Osteocyte (in vitro differentiated cells): ENCODE results near the gene ARHGAP21. TPM values are rescaled to one million over a fixed set of nuclear protein-coding genes. Genes with fewer than 3 reads are reported as not detected.

Experiments used
- DNase-seq: peaks from one replicate; pipeline ENCODE4 v3.0.0; 2021; ENCODE audit warnings: mixed read lengths; ENCODE audit not compliant: unreplicated experiment; ENCODE audit errors: extremely low spot score
- H3K27ac Mint-ChIP-seq: one replicate; pipeline ENCODE4 v1.8.0; 2021; ENCODE audit warnings: mild to moderate bottlenecking, mixed read lengths; ENCODE audit not compliant: unreplicated experiment
- H3K27me3 Mint-ChIP-seq: one replicate; pipeline ENCODE4 v1.8.0; 2021; ENCODE audit warnings: mixed read lengths; ENCODE audit not compliant: unreplicated experiment
- H3K36me3 Mint-ChIP-seq: one replicate; pipeline ENCODE4 v1.8.0; 2021; ENCODE audit warnings: mixed read lengths; ENCODE audit not compliant: unreplicated experiment
- H3K4me1 Mint-ChIP-seq: one replicate; pipeline ENCODE4 v1.8.0; 2021; ENCODE audit warnings: mixed read lengths; ENCODE audit not compliant: unreplicated experiment
- H3K4me3 Mint-ChIP-seq: one replicate; pipeline ENCODE4 v1.8.0; 2021; ENCODE audit warnings: mild to moderate bottlenecking, moderate library complexity, mixed read lengths; ENCODE audit not compliant: unreplicated experiment
- H3K9me3 Mint-ChIP-seq: one replicate; pipeline ENCODE4 v1.8.0; 2021; ENCODE audit warnings: mixed read lengths; ENCODE audit not compliant: unreplicated experiment
- CTCF ChIP-seq: fragments of 200-600 bp; sonication (generic); IDR thresholded peaks from 2 replicates; pipeline ENCODE4 v1.5.0; 2021; ENCODE audit warnings: antibody characterized with exemption, mild to moderate bottlenecking, moderate library complexity
- total RNA-seq: library from RNA; stranded (reverse); gene quantifications from 2 replicates; pipeline ENCODE4 v1.2.1, GENCODE V29; 2021

ARHGAP21 gene
- total RNA-seq, 1 donor from 2014 or later = 170 TPM

- no peak for TF ChIP-seq CTCF
- Mint-ChIP-seq H3K4me3 (no peak overlapping the region), H3K4me1 (peaks cover 28% of the 10 kb centered on the region), H3K27ac (no peak overlapping the region), H3K36me3 (peaks cover 17% of the 10 kb centered on the region), H3K27me3 (no peaks in the 10 kb centered on the region), H3K9me3 (no peaks in the 10 kb centered on the region)
- DNase-seq = no peak
Observed at GRCh38 chr10:24678757-24679156, 44.9 kb downstream of the ARHGAP21 start.

GRCh38 chr10:24674892-24675632 lies 48.6 kb downstream of the ARHGAP21 start:
- Mint-ChIP-seq H3K36me3 (peaks cover 6% of the 10 kb centered on the region), H3K4me3 (no peak overlapping the region), H3K4me1 (peaks cover 19% of the 10 kb centered on the region), H3K27ac (no peak overlapping the region), H3K9me3 (no peaks in the 10 kb centered on the region), H3K27me3 (no peaks in the 10 kb centered on the region)
- no peak for TF ChIP-seq CTCF
- DNase-seq = no peak

- Mint-ChIP-seq H3K27ac (no peak overlapping the region), H3K36me3 (peaks cover 18% of the 10 kb centered on the region)
Observed at GRCh38 chr10:24670964-24671670, 52.6 kb downstream of the ARHGAP21 start.

GRCh38 chr10:24669285-24669852 lies 54.3 kb downstream of the ARHGAP21 start:
- H3K36me3 Mint-ChIP-seq = peaks cover 20% of the 10 kb centered on the region
- no peaks in the 10 kb centered on the region for H3K9me3 Mint-ChIP-seq
- H3K27ac Mint-ChIP-seq = no peak overlapping the region
- DNase-seq = no peak
- no peaks in the 10 kb centered on the region for H3K27me3 Mint-ChIP-seq
- H3K4me1 Mint-ChIP-seq = peaks cover 16% of the 10 kb centered on the region
- H3K4me3 Mint-ChIP-seq = no peak overlapping the region
- no peak for TF ChIP-seq CTCF

More at GRCh38 chr10:24670964-24671670, 52.6 kb downstream of the ARHGAP21 start:
- H3K4me1 Mint-ChIP-seq = peaks cover 17% of the 10 kb centered on the region
- no peaks in the 10 kb centered on the region for H3K27me3 Mint-ChIP-seq
- no peak for DNase-seq
- no peak for TF ChIP-seq CTCF
- no peaks in the 10 kb centered on the region for H3K9me3 Mint-ChIP-seq
- no peak overlapping the region for H3K4me3 Mint-ChIP-seq

GRCh38 chr10:24668247-24668646 lies 55.4 kb downstream of the ARHGAP21 start:
- TF ChIP-seq CTCF = no peak
- Mint-ChIP-seq H3K36me3 (peaks cover 20% of the 10 kb centered on the region), H3K27me3 (no peaks in the 10 kb centered on the region), H3K27ac (no peak overlapping the region), H3K4me3 (no peak overlapping the region), H3K9me3 (no peaks in the 10 kb centered on the region), H3K4me1 (peaks cover 16% of the 10 kb centered on the region)
- no peak for DNase-seq
